ENCODE data around the gene ANKRD66.

Gene ANKRD66

GRCh38 chr6:46792635-46793034, 45.9 kb downstream of the ANKRD66 start:
- DNase-seq: no peak

- DNase-seq: no peak
These were observed 46.4 kb downstream of the ANKRD66 start, which contains the start of gene MEP1A for GRCh38 chr6:46793138-46793537. MEP1A (plus strand) TSS chr6:46793389; CDS start chr6:46793399, 10 bp downstream.

DNA sequence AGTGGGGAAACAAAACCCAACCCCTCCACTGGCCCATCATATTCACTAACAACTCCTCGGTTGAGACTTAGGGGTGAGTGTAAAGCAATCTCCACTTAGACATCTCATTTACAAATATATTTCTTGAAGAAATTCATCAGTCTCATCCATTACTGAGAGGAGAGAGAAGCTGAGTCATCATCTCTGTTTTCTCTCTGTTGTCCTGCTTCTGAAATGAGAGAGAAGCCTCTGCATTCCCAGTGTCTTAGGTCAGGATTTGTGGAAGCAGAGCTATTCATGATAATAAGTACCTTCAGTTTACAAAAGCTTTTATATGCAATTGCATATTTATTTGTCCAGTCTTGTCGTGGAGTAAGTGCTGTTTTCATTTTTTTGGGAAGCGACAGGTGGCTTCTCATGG, 47.3 kb downstream of the ANKRD66 start:
- DNase-seq: no peak

- no peak for DNase-seq
These were observed 49.1 kb downstream of the ANKRD66 start for GRCh38 chr6:46795816-46796215.

- no peak for DNase-seq
These were observed 50.3 kb downstream of the ANKRD66 start for GRCh38 chr6:46796848-46797580.

GRCh38 chr6:46799657-46800056, 52.9 kb downstream of the ANKRD66 start:
- DNase-seq: no peak

GRCh38 chr6:46808806-46809205, 62.1 kb downstream of the ANKRD66 start:
- no peak for DNase-seq

All from CD4-positive, alpha-beta T cell treated with Interleukin-4 for 1 hour (primary cell).